SIG-M5 treated with dmso at 0.1 percent for 504 hours (cell line): ENCODE results near the gene SDF2.
"Not testable (repeated sequence)": the region's sequence is repeated elsewhere in the genome, so short reads cannot be mapped to it uniquely, and the experiment has no call there.

Experiments used
- DNase-seq: peaks from one replicate; lab custom pipeline; 2025; ENCODE audit not compliant: unreplicated experiment; lab: John Stamatoyannopoulos, UW

The SDF2 gene

DNA sequence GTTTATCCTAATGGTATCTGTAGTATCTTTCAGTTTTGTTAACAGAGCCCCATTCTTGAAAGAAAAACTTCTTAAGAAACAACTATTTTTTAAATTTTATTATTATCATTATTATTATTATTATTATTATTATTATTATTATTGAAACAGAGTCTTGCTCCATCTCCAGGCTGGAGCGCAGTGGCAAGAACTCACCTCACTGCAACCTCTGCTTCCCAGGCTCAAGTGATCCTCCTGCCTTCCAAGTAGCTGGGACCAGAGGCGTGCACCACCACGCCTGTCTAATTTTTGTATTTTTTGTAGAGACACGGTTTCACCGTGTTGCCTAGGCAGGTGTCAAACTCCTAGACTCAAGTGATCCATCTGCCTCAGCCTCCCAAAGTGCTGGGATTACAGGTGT is 23.7 kb upstream of the SDF2 start:
- DNase-seq = no peak

DNA sequence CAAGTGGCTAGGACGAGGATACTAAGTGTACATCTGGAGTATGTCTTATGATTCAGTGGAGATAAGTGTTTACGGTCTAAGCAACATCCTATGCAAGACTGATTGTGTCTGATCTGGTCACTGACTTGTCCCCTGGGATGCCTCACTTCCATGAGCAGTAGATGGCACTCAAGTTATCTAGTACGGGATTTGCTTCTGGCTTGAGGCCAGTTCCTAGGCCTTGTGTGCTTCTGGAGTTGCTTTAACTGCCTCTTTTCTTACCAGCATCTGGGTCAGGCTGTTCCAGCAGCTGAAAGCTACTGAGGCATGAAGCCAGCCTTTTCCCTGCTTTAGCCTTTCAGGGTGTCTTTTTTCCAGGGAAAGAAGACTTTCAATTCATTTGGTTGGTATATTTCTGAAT is 23.3 kb upstream of the SDF2 start:
- no peak for DNase-seq

DNA sequence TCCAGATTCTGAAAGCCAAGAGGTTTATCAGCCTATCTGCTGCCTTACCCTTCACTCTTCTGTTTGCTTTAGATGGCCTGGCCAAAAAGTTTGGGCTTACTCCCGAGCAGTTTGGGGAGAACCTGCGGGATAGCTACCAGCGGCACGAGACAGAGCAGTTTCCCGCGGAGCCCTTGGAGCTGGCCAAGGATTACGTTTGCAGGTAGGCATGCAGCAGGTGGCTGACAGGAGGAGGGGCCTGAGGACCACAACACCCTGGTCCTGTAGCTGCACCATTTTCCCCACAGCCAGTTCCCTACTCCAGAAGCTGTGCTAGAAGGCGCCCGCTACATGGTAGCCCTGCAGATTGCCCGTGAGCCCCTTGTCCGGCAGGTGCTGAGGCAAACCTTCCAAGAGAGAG is 20.9 kb upstream of the SDF2 start:
- DNase-seq = no peak

DNA sequence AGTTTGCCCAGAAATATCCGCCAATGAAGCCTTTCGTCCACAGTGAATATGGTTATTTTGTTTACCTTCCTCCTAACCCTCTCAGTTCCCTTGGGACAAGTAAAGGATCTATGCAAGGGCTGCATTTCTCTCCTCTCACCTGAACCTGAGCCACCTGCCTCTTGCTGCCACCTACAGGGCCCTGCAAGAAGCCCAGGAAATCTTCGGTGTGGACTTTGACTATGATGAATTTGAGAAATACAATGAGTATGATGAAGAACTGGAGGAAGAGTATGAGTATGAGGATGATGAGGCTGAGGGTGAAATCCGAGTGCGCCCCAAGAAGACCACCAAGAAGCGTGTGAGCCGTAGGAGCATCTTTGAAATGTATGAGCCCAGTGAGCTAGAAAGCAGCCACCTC is 14.3 kb upstream of the SDF2 start:
- DNase-seq = peak; percentile 13

- DNase-seq = no peak
Measured at GRCh38 chr17:28675490-28675889, 13.8 kb upstream of the SDF2 start.

- no peak for DNase-seq
Measured at GRCh38 chr17:28669918-28670317, 8.2 kb upstream of the SDF2 start.

GRCh38 chr17:28667870-28668269 is 6.2 kb upstream of the SDF2 start:
- no peak for DNase-seq

- peak; percentile 40 for DNase-seq
Measured at GRCh38 chr17:28665994-28666393, 4.3 kb upstream of the SDF2 start.

DNA sequence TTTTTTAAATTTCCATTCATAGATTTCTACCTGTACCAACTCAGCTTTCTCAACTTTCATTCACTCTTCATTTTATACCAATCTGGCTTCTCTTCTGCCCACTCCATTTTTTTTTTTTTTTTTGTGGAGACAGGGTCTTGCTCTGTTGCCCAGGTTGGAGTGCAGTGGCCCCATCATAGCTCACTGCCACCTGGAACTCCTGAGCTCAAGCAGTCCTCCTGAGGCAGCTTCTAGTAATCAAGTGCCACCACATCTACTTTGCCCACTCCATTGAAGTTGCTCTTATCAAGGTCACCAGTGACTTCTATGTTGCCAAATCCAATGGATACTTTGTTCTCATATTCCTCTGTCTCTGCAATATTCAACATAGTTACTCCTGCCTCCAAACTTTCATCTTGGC is 2.0 kb upstream of the SDF2 start:
- no peak for DNase-seq

GRCh38 chr17:28662527-28662829 is 772 bp upstream of the SDF2 start:
- DNase-seq = no peak

DNA sequence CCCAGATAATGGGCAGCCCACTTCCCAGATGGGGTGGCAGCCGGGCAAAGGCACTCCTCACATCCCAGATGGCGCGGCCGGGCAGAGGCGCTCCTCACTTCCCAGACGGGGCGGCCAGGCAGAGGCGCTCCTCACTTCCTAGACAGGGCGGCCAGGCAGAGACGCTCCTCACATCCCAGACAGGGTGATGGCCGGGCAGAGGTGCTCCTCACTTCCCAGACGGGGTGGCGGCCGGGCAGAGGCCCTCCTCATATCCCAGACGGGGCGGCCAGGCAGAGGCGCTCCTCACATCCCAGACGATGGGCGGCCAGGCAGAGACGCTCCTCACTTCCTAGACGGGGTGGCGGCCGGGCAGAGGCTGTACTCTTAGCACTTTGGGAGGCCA is 2.2 kb downstream of the SDF2 start:
- not testable (repeated sequence) for DNase-seq

GRCh38 chr17:28658766-28659496 is 2.8 kb downstream of the SDF2 start:
- DNase-seq = not testable (repeated sequence)

GRCh38 chr17:28658342-28658741 is 3.4 kb downstream of the SDF2 start:
- DNase-seq = not testable (repeated sequence)

DNA sequence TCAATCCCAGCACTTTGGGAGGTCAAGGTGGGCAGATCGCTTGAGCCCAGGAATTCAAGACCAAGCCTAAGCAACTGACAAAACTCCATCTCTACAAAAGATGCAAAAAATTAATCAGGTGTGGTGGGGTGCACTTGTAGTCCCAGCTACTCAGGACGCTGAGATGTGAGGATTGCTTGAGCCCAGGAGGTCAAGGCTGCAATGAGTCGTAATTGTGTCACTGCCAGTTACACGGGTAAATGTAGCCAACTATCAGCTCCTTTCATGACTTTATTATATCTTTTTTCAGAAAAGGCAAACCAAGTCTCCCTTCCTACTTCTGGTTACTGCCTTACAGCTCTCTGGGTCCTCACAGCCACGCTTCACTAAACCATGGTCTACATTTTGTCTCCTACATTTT is 4.0 kb downstream of the SDF2 start:
- DNase-seq = no peak

- no peak for DNase-seq
Measured at GRCh38 chr17:28655160-28655559, 6.5 kb downstream of the SDF2 start.

- DNase-seq = no peak
Measured at GRCh38 chr17:28648698-28649097, 13.0 kb downstream of the SDF2 start.

DNA sequence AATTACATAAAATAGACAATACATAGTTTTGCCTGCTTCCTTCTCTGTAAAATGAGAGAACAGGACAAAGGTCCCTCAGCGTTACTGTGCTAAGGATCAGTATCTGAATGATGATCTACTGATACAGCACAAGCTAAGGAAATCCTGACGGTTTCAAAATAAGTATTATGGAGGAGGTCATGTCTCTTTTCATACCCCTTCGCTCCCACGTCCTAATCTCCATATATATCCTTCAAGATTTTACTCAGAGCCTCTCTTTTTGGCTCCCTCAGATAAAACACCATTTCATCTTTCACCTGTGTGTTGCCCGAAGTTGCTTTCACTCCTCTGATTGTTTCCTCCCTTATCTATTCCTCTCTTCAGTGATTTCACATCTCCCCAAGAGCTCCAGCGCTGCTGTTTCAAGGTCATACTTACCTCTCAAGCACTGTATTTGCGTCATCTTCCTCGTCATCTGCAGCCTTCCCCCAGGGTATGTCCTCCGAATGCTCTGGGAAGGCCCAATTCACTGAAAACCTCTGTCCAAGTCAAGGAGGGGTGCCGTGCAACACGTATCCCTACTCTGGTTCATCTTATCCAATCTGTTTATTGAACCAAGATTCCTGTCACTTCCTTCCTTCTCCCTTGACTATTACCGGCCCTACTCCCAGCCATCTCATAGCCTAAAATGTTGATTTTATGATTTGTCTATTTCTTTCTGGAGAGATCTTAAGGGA is 15.5 kb downstream of the SDF2 start:
- DNase-seq = no peak

- no peak for DNase-seq
Measured at GRCh38 chr17:28645576-28645939, 16.1 kb downstream of the SDF2 start.

DNA sequence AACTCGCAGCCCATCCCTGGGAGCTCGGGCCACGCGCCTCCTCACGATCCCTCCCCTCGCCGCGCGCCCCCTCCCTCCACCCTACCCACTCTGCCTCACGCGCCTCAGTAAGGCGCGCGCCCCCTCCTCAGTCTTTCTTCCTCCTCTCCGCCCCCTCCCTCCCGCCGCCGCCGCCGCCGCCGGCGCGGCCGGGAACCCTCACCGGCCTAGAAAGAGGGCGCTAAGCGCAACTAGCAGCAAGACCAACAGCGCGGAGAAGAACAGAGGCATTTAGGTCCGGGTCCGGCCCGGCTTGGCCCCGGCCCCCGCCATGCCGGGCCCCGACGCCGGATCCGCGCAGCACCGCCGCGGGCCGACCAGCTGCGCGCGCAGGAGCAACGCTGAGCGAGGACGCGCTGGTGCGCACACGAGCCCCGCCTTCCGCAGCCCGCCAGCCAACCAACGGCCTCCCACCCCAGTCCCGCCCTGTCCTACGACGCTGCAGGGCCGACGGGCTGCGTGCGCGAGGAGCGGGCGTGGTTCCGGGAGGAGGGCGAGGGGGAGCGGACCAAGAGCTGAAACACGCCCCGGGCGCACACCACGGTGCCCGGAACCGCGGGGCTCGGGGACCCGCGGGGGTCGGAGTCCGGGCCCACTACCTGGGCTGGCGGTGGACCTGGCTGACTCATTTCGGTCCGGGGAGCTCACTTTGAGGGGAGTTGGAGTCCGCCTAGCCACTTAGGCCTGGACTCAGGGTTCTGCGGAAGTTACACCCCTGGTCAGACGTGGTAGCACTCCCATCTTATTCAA is 16.7 kb downstream of the SDF2 start, which contains the start of gene BLTP2:
TSS of gene BLTP2 (minus strand) at position 372 of the 789 bp plus-strand sequence. CDS start at position 270, 102 bp downstream.
- peak; percentile 94 for DNase-seq

- DNase-seq = peak; percentile 86
Measured at GRCh38 chr17:28643983-28644786, 17.5 kb downstream of the SDF2 start.

GRCh38 chr17:28641579-28641978 is 20.1 kb downstream of the SDF2 start:
- DNase-seq = no peak
